ENCODE results near the gene NRXN3.
A peak's percentile ranks its signal among the peaks of the same experiment; 100 is the strongest.

The NRXN3 gene

DNA sequence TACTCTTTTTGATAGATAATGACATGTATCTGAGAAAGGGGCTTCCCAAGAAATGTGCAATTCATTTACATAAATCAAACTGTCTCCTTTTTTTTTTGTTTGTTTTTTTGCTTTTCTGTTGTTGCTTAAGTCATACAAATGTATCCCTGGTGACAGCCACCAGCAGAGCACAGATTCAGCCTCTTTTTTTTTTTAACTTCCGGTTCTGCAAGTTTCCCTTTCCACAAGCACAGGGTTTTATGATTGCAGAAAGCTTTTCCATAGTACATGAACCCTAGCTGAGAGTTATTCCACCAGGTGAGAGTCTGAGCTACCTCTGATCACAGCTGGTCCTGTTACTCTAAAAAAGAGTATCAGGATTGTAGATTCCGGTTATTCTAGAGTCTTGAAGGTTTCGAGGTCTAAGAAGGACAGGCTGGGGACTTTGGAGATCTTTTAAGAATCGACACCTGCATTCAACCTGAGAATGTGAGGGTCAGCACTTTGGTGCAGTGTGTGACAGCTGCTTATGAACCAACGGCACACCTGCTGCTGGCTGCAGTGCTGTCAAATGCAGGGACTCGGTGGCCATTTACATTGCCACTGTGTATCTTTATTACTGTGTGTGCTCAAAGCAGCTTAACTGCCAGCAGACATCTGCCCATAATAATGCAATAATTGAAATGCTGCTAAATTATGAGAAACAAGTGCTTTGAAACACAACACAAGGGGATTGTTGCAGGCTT is 551.7 kb downstream of the NRXN3 start:
- no peak for DNase-seq (ENCODE audit: low read depth)

DNA sequence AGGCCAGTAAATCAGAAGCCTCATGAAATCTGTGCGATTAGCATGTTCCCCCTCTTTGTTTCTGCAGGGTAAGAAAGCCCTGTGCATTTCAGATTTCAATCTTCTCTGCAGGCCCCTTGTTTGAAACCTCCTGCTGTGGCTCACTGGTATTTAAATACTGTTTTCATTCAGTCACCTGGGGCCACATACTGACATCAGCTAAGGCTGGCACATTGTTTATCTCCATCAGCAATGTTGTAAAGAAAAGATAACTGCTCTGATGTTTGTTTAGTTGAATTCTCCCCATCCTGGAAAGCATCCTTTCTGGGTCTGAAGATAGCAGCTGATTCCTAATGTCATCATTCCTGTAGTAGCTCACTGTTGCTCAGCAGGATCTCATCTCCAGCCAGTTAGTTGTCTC is 554.9 kb downstream of the NRXN3 start:
- no peak for DNase-seq (ENCODE audit: low read depth)

DNA sequence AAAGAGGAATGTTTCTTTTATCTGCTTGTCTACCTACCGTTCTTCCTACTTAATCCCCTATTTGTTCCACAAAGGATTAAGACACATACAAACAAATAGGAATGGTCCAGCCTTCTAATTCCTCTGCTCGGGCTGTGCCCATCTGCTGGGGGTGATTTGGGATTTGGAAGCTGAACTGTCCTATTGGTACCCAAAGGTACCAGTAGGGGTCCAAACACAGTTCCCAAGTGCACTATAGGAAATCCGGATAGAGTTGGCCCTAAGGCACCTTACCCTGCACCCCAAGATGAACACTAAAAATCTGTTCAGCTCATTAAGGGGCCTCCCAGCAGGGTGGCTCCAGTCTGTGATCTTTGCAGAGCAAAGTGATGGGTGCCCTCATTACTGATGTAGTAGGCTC is 566.9 kb downstream of the NRXN3 start:
- no peak for DNase-seq (ENCODE audit: low read depth)

DNA sequence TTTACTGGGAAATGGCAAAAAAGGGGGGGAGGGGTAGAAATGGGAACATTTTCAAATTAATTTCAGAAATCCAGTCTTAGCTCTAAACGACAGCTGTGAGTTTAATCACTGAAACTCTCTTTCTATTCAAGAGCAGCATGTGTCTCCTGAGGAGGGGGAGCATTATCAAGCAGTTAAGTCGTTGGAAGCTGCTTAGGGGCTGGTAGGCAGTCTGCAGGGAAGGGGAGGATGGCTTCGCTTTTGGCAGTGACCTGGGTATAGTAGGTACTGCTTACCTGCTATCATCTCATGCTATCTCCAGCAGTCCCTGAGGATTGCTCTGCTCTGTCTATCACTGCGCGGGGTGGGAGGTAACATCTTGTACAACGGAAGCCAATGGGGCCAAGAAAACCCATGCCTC is 567.4 kb downstream of the NRXN3 start:
- DNase-seq (ENCODE audit: low read depth) = no peak

DNA sequence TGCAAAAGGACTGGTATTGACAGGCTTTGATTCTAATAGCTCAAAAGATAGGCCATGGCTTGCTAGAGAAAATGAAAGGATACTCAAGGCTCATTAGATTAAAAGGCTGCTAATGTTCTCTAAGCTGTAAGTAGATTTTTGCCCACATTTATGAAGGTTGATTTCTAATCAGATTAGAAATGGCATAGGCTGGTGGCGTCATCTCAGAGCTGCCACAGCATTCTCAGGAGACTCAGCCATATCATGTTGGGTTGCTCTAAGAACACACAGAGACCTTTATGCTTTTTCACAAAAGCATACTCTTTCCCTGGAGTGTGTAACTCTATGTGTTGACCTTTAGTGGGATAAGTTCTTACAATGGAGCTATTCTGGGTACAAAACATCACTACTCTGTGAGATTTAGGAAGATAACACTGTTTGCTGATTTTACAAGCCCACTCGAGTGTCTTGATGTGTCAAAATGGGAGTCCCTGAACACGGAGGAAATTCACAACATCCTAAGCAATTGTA is 576.0 kb downstream of the NRXN3 start:
- no peak for DNase-seq (ENCODE audit: low read depth)

DNA sequence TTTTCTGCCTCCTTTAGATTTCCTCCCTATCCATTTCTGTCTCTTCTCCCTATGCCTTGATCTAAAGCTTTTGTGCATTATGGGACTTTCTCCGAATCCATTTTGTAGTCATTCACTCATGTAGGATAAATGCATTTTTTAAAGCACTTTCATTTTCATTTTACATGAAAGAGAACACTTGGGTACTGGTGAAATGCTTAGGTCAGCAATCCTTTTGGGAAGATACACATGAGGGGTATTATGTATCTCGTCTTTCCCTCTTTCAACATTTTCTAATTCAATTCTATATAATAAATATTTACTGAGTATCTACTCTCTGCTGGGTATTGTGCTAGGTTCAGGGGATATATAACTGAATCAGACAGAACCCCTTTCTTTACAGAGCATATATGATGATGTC is 577.6 kb downstream of the NRXN3 start:
- DNase-seq (ENCODE audit: low read depth) = no peak

DNA sequence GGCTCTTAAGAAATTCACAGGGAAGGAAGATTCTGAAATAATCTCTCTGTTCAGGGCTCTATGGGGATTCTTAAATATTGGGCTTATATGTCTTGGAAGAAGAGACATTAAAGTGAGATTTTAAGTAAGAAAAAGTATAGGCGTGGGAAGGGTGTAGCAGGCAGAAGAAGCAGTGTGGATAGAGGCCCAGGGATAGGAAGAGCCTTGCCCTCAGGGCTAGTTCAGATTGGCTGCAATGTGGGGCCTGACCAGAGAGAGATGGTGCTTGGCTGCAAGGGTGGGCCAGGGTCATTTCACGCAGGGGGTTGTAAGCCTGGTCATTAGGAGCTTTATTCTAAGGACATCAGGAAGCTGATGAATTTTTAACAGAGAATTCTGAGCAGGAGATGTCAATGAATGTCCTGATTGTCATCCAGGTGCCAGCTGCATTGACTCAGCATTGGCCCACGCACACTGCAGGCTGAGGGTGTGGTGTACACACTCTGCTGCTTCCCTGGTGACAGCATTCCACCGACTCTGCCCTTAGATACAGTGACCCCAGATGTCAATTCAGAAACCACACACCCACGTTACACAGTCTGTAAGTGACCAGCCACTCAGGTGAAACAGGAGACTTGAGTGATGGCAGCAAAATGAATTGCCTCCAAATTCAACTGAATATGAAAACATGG is 582.5 kb downstream of the NRXN3 start:
- no peak for DNase-seq (ENCODE audit: low read depth)

DNA sequence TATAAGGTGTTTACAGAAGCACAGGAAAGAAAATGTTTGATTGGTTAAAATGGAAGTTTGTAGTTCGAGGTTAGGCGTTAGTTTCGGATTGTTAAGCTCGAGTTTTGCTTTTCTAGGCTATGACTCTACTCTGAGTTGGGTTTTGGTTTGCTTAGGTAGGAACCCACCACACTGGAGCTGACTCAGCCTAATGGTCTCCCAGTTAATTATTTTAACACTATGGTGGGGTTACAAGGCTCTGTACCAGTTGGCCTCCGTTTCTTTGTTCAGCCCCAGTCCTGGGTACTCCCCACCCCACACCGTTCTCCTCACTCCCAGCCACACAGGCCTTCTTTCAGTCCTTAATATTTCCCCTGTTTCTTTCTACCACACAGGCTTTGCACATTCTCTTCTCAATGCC is 583.9 kb downstream of the NRXN3 start:
- DNase-seq (ENCODE audit: low read depth) = no peak

DNA sequence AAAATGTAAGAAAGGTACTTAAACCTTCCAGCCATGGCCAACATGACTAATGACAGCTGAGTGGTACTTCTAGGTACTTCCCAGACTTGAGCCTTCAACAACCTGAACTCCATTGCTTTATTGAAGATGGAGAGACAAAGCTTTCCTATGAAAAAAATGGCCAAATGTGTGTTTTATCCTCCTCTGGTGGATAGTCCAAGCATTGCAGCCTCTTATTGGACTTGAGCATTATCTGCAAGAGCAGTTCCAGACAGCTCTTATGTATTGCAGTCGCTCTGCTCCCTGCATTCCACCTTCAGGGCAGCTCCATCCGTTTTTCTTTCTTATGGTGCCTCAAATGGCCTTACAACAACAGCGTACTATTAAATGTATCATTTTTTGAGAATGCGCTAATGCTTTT is 588.2 kb downstream of the NRXN3 start:
- no peak for DNase-seq (ENCODE audit: low read depth)

DNA sequence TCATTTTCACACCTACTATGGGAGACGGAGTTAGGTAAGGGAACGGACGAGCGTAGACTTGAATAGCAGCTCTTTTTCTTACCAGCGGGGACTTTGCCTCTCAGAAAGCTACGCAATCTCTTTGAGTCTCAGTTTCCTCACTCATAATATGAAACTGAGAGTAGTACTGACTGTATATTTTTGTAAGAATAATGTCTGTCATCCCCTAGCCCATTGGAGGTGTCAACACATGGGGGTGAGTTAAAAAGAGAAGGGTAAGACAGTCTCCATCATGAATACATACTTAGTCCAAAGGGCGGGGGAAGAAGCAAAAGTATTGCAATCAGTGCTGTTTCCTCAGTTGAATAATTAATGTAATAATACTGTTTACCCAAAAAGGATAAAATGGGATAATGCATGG is 592.2 kb downstream of the NRXN3 start:
- DNase-seq (ENCODE audit: low read depth) = no peak

DNA sequence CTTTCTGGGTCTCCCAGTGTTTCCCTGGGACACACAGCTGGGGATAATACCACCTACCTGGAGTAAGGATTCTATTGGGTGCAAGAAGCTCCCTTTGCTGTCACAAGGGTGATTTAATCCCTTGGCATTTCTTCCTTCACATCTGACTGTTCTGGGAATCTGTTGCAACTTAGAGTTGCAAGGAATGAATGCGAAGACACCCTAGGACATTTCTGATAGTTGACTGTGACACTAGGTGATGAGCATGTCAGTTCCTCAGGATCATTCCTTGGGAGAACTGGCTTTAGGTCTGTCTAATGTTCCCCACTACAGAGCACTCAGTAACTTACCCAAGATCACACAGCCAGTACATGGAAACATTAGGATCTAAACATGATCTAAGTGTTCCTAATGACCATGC is 593.6 kb downstream of the NRXN3 start:
- DNase-seq (ENCODE audit: low read depth) = no peak

DNA sequence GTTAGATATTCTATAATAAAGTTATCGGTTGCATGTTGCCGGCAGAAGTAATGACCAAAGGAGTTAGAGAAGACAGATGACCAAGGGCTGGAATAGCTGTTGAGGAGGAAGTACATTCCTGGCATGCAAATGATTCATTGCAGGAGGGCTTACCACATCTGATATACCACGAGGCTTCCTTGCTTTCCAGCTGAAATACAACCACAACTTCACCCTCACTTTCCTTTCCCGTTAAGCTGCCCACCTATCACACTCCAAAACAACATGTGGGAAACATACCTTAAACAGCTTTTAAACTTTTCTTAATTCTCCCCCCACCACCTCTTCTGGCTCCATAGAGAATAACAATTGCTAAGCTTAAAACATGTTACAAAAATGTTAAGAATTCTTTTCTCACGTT is 594.1 kb downstream of the NRXN3 start:
- DNase-seq (ENCODE audit: low read depth) = peak; percentile 25

DNA sequence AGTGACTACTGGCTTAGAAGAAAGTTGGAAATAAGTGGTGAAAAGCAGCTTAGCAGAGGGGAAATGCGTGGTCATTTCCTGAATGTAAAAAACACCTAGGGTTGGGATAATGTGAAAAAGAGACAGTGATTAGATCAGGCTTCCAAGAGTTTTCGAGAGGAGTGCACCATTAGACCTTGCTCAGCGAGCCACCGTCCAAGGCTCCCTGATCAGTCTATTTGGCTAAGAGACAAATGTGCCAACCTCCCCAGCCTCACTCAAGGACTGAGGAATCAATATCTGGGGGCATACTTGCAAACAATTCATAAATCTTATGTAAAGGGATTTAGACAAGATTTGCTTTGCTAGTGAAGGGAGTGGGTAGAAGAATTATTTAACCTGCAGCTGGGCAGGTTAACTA is 594.5 kb downstream of the NRXN3 start:
- DNase-seq (ENCODE audit: low read depth) = no peak

DNA sequence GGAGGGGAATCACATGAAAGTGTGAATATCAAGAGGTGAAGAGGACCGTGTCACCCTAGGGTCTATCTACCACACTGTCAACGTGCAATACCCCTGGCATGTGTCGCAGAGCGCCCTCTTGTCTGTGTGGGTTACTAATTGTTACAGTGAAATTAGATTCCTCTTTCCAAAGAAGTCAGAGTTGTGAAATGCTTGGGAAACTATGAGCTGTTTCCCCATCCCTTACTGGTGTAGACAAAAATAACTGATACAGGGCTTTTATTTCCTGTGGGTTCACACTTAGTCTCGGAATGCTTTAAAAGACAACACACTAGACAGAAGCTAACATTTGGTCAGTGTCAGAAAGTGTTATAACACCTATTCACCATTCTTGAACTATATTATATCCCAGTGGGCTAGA is 597.3 kb downstream of the NRXN3 start:
- peak; percentile 31 for DNase-seq (ENCODE audit: low read depth)

DNA sequence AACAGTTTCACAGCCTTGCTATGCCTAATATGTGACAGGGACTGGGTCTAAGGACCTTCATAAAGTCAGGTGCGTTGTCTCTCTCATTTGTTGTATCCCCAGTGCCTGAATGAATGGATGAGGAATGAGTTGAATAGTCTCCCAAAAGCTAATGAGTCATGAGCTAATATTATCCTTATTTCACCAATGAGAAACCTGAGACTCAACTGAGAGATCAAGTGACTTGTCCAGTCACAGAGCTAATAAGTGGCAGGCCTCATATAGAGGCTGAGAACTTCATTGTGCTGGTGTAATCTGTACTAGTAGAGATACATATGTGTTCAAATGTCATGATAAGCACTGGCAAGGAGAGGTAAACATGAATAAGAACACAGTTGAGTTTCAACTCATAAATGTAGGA is 612.4 kb downstream of the NRXN3 start:
- DNase-seq (ENCODE audit: low read depth) = no peak

DNA sequence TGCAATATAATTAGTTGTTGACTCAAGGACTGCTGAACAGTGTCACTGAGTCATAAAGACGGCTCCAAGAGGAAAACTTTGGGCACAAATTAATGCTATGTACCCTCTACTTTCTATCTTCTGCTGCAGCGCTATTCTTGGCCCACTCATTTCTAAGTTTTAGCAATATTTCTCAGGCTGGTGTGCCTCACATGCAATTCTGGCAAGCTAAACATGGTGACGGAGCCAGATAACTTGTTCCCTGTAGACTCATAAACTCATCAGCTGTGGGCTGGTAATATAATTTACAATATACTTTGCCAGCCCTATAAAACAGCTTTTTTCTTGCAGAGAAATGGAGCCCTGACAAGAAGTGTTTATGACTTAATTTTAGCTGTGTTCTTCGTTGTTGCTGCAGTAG is 615.1 kb downstream of the NRXN3 start:
- DNase-seq (ENCODE audit: low read depth) = peak; percentile 17

DNA sequence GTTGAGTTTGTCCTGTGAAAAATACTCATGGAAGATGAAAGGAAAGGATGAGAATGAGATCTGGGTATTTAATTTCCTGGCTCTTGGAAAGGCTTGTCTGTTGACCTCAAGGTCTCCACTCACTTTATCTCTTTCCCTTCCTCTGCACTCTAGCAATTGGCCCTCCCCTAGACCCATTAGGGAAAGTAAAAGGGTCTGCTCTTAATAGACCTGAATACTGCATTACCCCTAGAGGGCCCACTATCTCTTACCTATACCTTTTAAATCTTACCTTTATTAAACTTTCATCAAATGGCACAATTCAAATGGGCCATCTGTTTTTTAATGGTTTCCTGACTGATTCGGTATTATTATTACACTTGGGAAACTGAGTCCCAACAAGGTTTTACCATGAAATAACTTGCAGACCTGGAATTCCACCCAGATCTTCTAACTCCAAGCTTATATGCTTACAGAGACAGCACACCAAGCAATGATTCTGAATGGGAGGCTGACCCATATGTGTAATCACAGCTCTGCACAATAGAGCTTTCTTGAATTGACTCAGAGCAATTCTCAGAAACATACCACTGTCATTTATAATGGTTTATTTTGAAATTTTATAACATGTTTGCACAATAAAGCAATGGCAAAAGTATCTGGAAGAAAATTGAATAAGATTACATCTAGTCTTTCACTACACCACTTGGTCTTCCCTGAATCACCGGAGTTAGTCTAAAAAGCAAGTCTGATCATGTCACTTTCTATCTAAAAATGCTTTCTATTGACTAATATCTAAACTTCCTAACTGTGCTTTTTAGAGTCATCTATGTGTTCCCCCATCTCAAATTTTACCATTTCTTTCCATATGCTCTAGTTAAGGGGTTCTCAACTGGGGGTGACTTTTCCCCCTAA is 618.5 kb downstream of the NRXN3 start:
- DNase-seq (ENCODE audit: low read depth) = no peak

DNA sequence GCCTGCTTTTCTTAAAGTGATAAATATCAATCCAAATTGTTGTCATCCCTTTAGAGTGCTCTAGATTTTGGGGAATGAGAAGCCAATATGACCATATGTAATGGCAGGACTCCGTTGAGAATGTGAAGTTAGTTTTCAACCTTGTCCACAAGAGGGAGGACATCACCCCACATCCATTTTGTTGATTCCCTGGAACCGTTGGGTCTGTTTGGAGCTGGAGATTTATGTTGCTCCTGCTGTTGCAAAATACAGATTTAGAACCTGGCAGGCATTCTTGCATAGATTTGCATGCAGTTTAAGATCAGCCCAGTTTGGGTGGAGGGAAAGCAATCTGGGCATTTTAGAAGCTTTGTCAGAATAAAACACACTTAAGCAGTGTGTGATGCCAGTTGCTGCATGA is 620.1 kb downstream of the NRXN3 start:
- no peak for DNase-seq (ENCODE audit: low read depth)

DNA sequence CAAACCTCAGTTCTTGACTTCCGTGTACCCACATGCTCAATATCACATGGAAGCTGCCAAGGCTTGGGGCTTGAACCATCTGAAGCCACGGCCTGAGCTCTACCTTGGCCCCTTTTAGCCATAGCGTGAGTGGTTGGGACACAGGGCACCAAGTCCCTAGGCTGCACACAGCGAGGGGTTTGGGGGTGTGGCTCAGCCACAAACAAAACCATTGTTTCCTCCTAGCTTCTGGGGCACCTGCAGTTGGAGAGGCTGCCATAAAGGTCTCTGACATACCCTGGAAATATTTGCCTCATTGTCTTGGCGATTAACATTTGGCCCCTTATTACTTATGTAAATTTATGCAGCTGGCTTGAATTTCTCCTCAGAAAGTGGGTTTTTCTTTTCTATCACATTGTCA is 628.6 kb downstream of the NRXN3 start:
- no peak for DNase-seq (ENCODE audit: low read depth)

DNA sequence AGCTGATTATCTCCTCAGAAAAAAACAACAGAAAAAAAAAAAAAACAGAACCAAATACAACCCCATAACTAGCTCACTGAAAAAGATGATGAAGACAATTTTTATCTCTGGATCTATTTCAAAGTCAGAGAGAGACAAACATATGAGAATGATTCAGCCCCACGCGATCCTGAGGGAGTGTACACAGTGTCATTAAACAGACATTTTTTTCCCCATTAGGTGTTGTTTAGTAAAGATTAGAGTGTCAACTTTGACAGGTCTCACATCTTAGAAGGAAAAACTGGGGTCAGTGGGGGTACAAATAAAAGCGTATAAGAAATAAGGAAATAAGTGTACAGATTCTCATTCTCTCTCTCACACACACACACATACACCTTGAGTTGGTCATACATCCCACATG is 635.4 kb downstream of the NRXN3 start:
- DNase-seq (ENCODE audit: low read depth) = no peak

DNA sequence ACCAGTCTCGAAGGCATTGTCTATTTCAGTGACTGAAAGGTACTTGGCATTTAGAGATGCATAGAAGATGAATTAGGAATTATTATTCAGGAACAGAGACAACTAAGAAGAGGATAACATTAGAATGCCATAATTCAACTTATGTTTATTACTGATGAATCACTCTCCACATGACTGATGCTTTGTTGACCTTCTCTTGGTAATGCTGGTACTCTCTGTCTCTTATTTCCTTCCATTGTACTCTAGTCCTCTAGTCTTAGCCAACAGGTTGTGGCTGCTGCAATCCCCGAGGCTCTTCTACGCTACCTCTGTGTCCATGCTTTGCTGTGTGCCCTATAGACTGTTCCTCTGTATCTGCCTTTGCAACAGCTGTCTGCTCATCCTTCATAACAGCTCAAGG is 652.9 kb downstream of the NRXN3 start:
- DNase-seq (ENCODE audit: low read depth) = no peak

DNA sequence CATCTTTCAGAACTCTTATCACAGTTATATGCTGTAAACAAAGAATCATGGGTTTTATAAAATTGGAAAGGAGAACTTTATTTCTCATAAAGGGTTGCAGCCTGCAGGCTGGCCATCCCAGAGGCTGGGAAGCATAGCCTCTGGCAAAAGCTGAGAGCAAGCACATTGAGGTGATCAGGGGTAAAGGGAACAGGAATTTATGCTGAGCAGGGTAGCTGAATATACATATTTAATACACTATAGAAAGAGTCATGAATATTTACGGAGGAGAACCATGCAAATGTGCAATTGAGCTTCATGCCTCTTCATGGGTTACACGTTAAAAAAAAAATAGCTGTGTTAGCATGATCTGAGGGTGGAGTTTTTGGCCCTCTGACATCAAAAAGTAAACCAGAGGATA is 653.3 kb downstream of the NRXN3 start:
- DNase-seq (ENCODE audit: low read depth) = no peak

DNA sequence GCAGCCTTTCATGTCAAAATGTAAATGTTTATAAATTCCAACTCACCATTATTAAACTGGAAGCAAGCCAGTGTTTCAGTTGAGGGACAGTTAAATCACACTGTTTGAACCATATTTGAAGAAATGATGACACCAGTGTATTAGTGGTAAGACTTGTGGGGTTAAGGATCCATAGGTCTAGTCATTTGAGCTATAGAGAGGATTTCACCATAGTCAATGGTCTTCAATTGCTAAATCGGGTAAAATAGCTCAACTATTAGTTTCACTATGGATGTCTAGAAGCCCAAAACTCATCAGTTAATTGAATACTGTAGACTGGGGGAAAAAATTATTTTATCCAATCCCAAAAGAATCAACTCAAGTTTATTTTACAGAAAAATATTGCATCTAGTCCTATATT is 659.1 kb downstream of the NRXN3 start:
- DNase-seq (ENCODE audit: low read depth) = no peak
